ENCODE measurements around the gene MET. TPM values are rescaled to one million over a fixed set of nuclear protein-coding genes. Genes with fewer than 3 reads are reported as not detected.

Gene MET
- total and polyA plus RNA-seq, 12 donors, result 3.1 to 23.3 (median 15.0) TPM

- Histone ChIP-seq H3K4me3 (no peak overlapping the region), H3K27ac (no peak overlapping the region), H3K4me1 (peaks cover 0 to 19% (median 7%) of the 10 kb centered on the region in 9 donors), H3K9me3 (no peaks in the 10 kb centered on the region), H3K36me3 (no peaks in the 10 kb centered on the region), H3K27me3 (no peaks in the 10 kb centered on the region)
- DNase-seq (no peak), ATAC-seq (no peak)
- 73 to 74% methylated on average over 3 of the region's 3 CpGs for WGBS, 2 donors
- no peak for TF ChIP-seq CTCF (IDR thresholded peaks at IDR 0.05)
- intact Hi-C loops (cut with DNase I), result no loop called here
Observed at GRCh38 chr7:116710764-116711452, 38.9 kb downstream of the MET start.

- Histone ChIP-seq H3K4me1 (peaks cover 0 to 20% (median 5%) of the 10 kb centered on the region in 9 donors), H3K27ac (no peak overlapping the region), H3K36me3 (no peaks in the 10 kb centered on the region), H3K4me3 (no peak overlapping the region), H3K9me3 (no peaks in the 10 kb centered on the region), H3K27me3 (no peaks in the 10 kb centered on the region)
- TF ChIP-seq CTCF (IDR thresholded peaks at IDR 0.05), result no peak
- DNase-seq (no peak), ATAC-seq (no peak)
- intact Hi-C loops (cut with DNase I), result no loop called here
- WGBS, 2 donors, result 75 to 85% methylated on average over 4 of the region's 4 CpGs
Observed at GRCh38 chr7:116711790-116712189, 39.8 kb downstream of the MET start.

- H3K27ac ChIP-seq, result no peak overlapping the region
- ATAC-seq (no peak), DNase-seq (no peak)
- H3K9me3 ChIP-seq, result no peaks in the 10 kb centered on the region
- intact Hi-C loops (cut with DNase I), result no loop called here
- TF ChIP-seq CTCF (IDR thresholded peaks at IDR 0.05), result no peak
- no peaks in the 10 kb centered on the region for H3K27me3 ChIP-seq
- H3K36me3 ChIP-seq, result no peaks in the 10 kb centered on the region
- WGBS, 2 donors, result 83 to 85% methylated on average over 4 of the region's 4 CpGs
- H3K4me1 ChIP-seq, result peaks cover 0 to 14% (median 2%) of the 10 kb centered on the region in 9 donors
- no peak overlapping the region for H3K4me3 ChIP-seq
Observed at GRCh38 chr7:116713500-116713899, 41.5 kb downstream of the MET start.

- no peak for TF ChIP-seq CTCF (IDR thresholded peaks at IDR 0.05)
- intact Hi-C loops (cut with DNase I), result no loop called here
- H3K27me3 ChIP-seq, result no peaks in the 10 kb centered on the region
- no peaks in the 10 kb centered on the region for H3K9me3 ChIP-seq
- no peak overlapping the region for H3K4me3 ChIP-seq
- DNase-seq, result no peak
- H3K36me3 ChIP-seq, result no peaks in the 10 kb centered on the region
- no peak overlapping the region for H3K27ac ChIP-seq
- H3K4me1 ChIP-seq, result peaks cover 0 to 10% (median 0%) of the 10 kb centered on the region in 9 donors
- ATAC-seq, result no peak
Observed at GRCh38 chr7:116713918-116714317, 41.9 kb downstream of the MET start.

All from heart right ventricle (tissue), 16 donors.